ENCODE results near the gene RAPH1. TPM values are rescaled to one million over a fixed set of nuclear protein-coding genes. Genes with fewer than 3 reads are reported as not detected.
A peak's percentile ranks its signal among the peaks of the same experiment; 100 is the strongest.

Gene RAPH1
- total and polyA plus RNA-seq, 5 donors: 4.2 to 32.2 (median 21.4) TPM

DNA sequence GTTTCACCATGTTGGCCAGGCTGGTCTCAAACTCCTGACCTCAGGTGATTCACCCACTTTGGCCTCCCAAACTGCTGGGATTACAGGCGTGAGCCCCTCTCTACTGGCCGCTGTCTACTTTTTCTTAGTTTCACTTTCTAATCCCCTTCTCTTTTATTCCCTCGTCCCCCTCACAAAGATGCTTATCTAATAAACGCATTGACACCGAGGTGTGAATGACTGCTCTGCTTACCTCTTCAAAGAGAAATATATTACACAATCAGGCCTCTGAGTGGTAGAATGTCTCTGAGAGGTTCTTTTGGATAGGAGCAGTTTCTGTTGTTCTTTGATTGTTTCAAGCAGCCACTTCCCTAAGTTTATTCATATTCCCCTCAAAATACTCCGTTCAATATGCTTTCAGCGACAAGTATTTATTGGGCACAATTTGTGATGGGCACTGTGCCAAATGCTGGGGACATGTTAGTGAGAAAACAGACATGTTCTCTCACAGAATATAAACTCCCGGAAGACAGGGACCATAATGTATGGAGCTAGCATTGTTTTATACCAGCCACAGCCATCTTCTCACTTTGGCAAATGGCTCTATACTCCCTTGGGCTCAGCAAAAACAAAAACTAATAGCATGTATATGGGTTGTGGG is 34.7 kb upstream of the RAPH1 start:
- ATAC-seq (no peak), DNase-seq (no peak)
- Histone ChIP-seq H3K9me3 (ENCODE audit: control insufficient read depth, low read length) (no peaks in the 10 kb centered on the region), H3K27ac (ENCODE audit: low read length) (no peak overlapping the region), H3K4me3 (ENCODE audit: low read length) (no peak overlapping the region), H3K4me1 (ENCODE audit: control insufficient read depth, insufficient read depth, low read length) (no peaks in the 10 kb centered on the region), H3K27me3 (ENCODE audit: control insufficient read depth, insufficient read depth) (no peaks in the 10 kb centered on the region)
- intact Hi-C loops (cut with DNase I): no loop called here
- 77% methylated on average over 8 of the region's 8 CpGs for WGBS

DNA sequence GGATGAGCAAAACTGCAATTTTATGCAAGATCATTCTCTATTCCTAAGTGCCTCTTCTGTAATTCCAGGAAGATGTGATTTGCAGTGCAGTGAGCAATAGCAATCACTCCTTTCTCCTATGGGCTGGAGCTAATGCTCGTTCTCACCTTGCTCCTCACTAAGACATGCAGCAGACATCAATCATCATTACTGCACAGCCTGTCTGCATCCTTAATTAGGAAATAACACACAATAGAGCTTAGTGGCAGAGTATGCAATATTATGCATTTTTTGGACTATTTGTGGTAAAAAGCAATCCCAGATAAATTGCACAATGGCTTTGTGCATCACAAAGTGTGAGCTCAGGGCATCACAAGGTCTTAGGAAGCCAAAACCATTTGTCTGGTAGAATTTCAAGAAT is 32.6 kb upstream of the RAPH1 start:
- Histone ChIP-seq H3K9me3 (ENCODE audit: control insufficient read depth, low read length) (no peaks in the 10 kb centered on the region), H3K4me1 (ENCODE audit: control insufficient read depth, insufficient read depth, low read length) (no peaks in the 10 kb centered on the region), H3K27me3 (ENCODE audit: control insufficient read depth, insufficient read depth) (no peaks in the 10 kb centered on the region), H3K27ac (ENCODE audit: low read length) (no peak overlapping the region), H3K4me3 (ENCODE audit: low read length) (no peak overlapping the region)
- intact Hi-C loops (cut with DNase I): no loop called here
- WGBS: 88% methylated on average over 1 of the region's 1 CpG
- no peak for DNase-seq
- no peak for ATAC-seq

DNA sequence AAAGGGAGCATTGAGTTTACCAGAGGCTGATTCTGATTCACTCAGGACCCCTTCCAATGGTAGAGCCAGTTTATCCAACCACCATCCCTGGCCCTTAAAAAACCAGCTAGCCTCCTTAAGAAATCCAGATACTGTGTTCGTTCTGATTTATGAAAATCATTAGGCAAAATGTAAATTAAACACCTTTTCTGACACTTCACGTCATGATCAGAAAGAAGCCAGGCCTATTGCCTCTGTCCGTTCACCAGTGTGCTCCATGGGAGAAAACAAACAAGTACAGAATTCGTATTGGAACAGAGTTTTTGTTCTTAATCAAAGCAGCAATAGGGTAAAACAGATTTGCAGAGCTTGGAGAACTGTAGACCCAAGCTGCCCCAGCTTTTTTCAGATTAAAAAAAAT is 31.1 kb upstream of the RAPH1 start:
- peaks cover 2% of the 10 kb centered on the region for H3K4me1 ChIP-seq (ENCODE audit: control insufficient read depth, insufficient read depth, low read length)
- ATAC-seq (no peak), DNase-seq (no peak)
- 93% methylated on average over 4 of the region's 4 CpGs for WGBS
- no peaks in the 10 kb centered on the region for H3K9me3 ChIP-seq (ENCODE audit: control insufficient read depth, low read length)
- no peak overlapping the region for H3K4me3 ChIP-seq (ENCODE audit: low read length)
- no peaks in the 10 kb centered on the region for H3K27me3 ChIP-seq (ENCODE audit: control insufficient read depth, insufficient read depth)
- no peak overlapping the region for H3K27ac ChIP-seq (ENCODE audit: low read length)
- intact Hi-C loops (cut with DNase I): no loop called here

DNA sequence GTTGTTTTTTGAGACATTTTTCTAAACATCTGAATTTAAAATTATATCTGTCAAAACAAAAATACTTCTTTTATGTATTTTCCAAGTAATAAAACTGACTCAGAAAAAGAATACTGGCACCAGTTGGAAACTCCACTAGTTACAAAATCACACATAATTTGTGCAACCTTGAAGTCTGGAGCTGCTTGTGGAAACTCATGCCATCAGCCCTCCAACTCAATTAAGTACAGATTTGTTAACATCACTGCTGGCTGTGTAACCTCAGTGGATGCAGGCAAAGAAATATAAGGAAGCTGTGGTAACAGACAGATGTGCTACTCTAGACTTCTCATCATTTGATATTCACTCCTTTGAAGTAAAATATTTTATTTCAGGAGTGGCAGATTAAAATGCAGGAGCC is 30.0 kb upstream of the RAPH1 start:
- H3K27me3 ChIP-seq (ENCODE audit: control insufficient read depth, insufficient read depth): no peaks in the 10 kb centered on the region
- no peaks in the 10 kb centered on the region for H3K9me3 ChIP-seq (ENCODE audit: control insufficient read depth, low read length)
- no peak for ATAC-seq
- H3K4me3 ChIP-seq (ENCODE audit: low read length): no peak overlapping the region
- DNase-seq: no peak
- no peak overlapping the region for H3K27ac ChIP-seq (ENCODE audit: low read length)
- H3K4me1 ChIP-seq (ENCODE audit: control insufficient read depth, insufficient read depth, low read length): peaks cover 2% of the 10 kb centered on the region
- intact Hi-C loops (cut with DNase I): no loop called here

DNA sequence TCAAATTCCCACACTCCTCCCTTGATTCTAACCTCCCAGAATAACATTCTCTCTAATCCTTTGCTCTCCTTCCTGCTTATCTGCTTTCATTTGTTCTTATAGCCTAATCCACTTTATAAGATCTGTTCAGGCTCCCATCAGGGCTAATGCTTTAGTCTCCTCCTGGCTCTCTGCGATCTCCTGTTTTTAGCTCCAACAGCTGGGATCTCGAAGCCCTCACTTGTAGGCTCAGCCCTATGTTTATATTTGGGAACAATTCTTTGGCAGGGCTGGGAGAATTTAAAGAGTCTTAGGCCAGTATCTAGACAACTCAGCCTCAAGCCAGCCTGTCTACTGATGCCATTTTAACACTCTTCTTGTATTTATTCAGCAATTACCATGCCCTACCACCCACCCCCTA is 27.2 kb upstream of the RAPH1 start:
- no peaks in the 10 kb centered on the region for H3K9me3 ChIP-seq (ENCODE audit: control insufficient read depth, low read length)
- H3K4me3 ChIP-seq (ENCODE audit: low read length): no peak overlapping the region
- DNase-seq (no peak), ATAC-seq (peak; percentile 42 to 84)
- H3K27me3 ChIP-seq (ENCODE audit: control insufficient read depth, insufficient read depth): no peaks in the 10 kb centered on the region
- intact Hi-C loops (cut with DNase I): no loop called here
- peak overlapping the region; percentile 9 for H3K27ac ChIP-seq (ENCODE audit: low read length)
- peaks cover 2% of the 10 kb centered on the region for H3K4me1 ChIP-seq (ENCODE audit: control insufficient read depth, insufficient read depth, low read length)
- WGBS: 34% methylated on average over 2 of the region's 2 CpGs

DNA sequence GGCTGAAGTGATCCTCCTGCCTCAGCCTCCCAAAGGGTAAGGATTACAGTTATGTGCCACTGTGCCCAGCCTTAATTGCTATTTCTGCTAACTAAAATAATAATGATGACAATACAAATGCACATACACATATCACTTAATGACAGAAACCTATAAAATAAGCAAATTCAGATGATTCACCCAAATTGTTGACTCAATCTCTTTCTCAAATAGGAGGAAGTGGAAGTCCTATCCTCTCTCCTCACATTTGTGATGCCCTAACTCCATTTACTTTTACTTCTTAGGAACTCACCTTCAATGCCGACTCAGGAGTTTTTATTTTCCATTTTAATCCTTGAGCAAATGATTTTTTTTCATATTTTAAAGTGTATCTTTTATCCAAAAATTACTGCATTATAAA is 24.5 kb upstream of the RAPH1 start:
- Histone ChIP-seq H3K9me3 (ENCODE audit: control insufficient read depth, low read length) (no peaks in the 10 kb centered on the region), H3K4me3 (ENCODE audit: low read length) (no peak overlapping the region), H3K4me1 (ENCODE audit: control insufficient read depth, insufficient read depth, low read length) (peaks cover 2% of the 10 kb centered on the region), H3K27ac (ENCODE audit: low read length) (no peak overlapping the region), H3K27me3 (ENCODE audit: control insufficient read depth, insufficient read depth) (no peaks in the 10 kb centered on the region)
- DNase-seq (no peak), ATAC-seq (no peak)
- 36% methylated on average over 1 of the region's 1 CpG for WGBS
- intact Hi-C loops (cut with DNase I): no loop called here

DNA sequence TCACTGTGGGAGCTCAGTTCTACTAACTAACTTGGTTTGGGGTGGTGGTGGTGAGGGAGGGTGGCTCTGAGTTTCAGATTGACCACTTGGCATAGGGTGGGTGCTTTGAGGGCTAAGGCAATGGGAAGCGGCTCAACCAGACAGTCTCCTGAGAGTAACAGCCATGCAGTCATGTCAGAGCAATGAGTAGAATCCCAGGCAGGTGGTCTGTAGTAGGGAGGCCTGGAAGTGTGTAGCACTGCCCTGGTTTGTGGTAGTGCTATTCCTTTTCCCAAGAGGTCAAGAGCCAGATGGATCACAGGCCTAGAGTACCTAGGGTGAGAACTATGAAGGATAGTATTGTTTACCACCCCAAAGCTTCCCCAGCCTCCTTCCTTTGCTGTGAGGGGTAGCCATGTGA is 18.7 kb upstream of the RAPH1 start:
- H3K27ac ChIP-seq (ENCODE audit: low read length): no peak overlapping the region
- intact Hi-C loops (cut with DNase I): no loop called here
- no peaks in the 10 kb centered on the region for H3K27me3 ChIP-seq (ENCODE audit: control insufficient read depth, insufficient read depth)
- no peaks in the 10 kb centered on the region for H3K4me1 ChIP-seq (ENCODE audit: control insufficient read depth, insufficient read depth, low read length)
- no peak overlapping the region for H3K4me3 ChIP-seq (ENCODE audit: low read length)
- ATAC-seq (no peak), DNase-seq (no peak)
- H3K9me3 ChIP-seq (ENCODE audit: control insufficient read depth, low read length): no peaks in the 10 kb centered on the region
- 98% methylated on average over 1 of the region's 1 CpG for WGBS

DNA sequence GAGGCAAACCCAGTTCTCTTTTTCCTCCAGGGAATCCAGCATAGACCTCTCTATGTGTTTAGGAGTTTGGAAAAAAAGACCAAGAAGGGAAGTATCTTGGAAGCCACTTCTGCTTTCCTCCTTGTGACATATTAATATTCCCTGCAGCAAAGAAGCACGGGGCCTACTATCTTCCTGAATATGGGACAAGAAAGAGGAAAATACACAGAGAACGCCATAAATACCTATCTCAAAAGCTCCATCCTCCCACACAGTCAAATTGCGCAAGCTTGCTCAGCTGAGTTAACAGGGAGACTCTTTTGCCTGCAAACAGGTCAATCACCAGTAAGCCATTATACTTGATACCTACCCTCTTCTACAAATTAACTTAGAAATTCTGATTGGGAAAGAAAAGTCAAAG is 16.7 kb upstream of the RAPH1 start:
- no peak overlapping the region for H3K4me3 ChIP-seq (ENCODE audit: low read length)
- 59% methylated on average over 3 of the region's 3 CpGs for WGBS
- H3K27ac ChIP-seq (ENCODE audit: low read length): no peak overlapping the region
- no peaks in the 10 kb centered on the region for H3K4me1 ChIP-seq (ENCODE audit: control insufficient read depth, insufficient read depth, low read length)
- H3K9me3 ChIP-seq (ENCODE audit: control insufficient read depth, low read length): no peaks in the 10 kb centered on the region
- no peak for ATAC-seq
- no peaks in the 10 kb centered on the region for H3K27me3 ChIP-seq (ENCODE audit: control insufficient read depth, insufficient read depth)
- peak in 1 of 3 donors; percentile 20 for DNase-seq
- intact Hi-C loops (cut with DNase I): no loop called here

DNA sequence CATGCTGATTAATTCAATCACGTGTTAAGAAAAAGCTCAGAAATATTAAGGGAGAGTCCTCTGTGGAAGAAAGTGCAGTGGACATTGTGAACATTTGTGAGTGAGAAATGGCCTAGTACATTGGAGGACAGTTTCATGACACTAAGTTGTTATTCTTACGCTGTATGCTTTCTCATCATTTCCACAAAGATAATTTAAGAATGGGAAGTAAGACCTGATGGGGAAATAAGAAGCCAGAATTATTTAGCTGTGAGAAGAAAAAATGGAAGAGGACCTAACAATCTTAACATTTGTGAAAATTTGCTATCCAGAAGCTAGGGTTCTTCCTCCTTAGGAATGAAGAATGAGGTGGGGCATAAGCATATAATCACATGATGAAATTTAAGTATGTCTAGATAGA is 15.2 kb upstream of the RAPH1 start:
- H3K9me3 ChIP-seq (ENCODE audit: control insufficient read depth, low read length): no peaks in the 10 kb centered on the region
- no peak overlapping the region for H3K27ac ChIP-seq (ENCODE audit: low read length)
- 93% methylated on average over 2 of the region's 2 CpGs for WGBS
- H3K4me3 ChIP-seq (ENCODE audit: low read length): no peak overlapping the region
- intact Hi-C loops (cut with DNase I): no loop called here
- no peaks in the 10 kb centered on the region for H3K27me3 ChIP-seq (ENCODE audit: control insufficient read depth, insufficient read depth)
- H3K4me1 ChIP-seq (ENCODE audit: control insufficient read depth, insufficient read depth, low read length): no peaks in the 10 kb centered on the region
- no peak for ATAC-seq
- no peak for DNase-seq

- no peak overlapping the region for H3K27ac ChIP-seq (ENCODE audit: low read length)
- no peak for DNase-seq
Observed at GRCh38 chr2:203549406-203549805, 14.3 kb upstream of the RAPH1 start.

GRCh38 chr2:203548887-203549286 is 13.8 kb upstream of the RAPH1 start:
- no peak overlapping the region for H3K4me3 ChIP-seq (ENCODE audit: low read length)
- intact Hi-C loops (cut with DNase I): no loop called here
- H3K9me3 ChIP-seq (ENCODE audit: control insufficient read depth, low read length): no peaks in the 10 kb centered on the region
- ATAC-seq (no peak), DNase-seq (no peak)
- H3K27ac ChIP-seq (ENCODE audit: low read length): no peak overlapping the region
- no peaks in the 10 kb centered on the region for H3K4me1 ChIP-seq (ENCODE audit: control insufficient read depth, insufficient read depth, low read length)
- H3K27me3 ChIP-seq (ENCODE audit: control insufficient read depth, insufficient read depth): no peaks in the 10 kb centered on the region

More at GRCh38 chr2:203549406-203549805, 14.3 kb upstream of the RAPH1 start:
- no peaks in the 10 kb centered on the region for H3K4me1 ChIP-seq (ENCODE audit: control insufficient read depth, insufficient read depth, low read length)
- H3K4me3 ChIP-seq (ENCODE audit: low read length): no peak overlapping the region
- H3K9me3 ChIP-seq (ENCODE audit: control insufficient read depth, low read length): no peaks in the 10 kb centered on the region
- intact Hi-C loops (cut with DNase I): no loop called here
- no peaks in the 10 kb centered on the region for H3K27me3 ChIP-seq (ENCODE audit: control insufficient read depth, insufficient read depth)
- no peak for ATAC-seq

- 56% methylated on average over 1 of the region's 1 CpG for WGBS
- H3K27ac ChIP-seq (ENCODE audit: low read length): no peak overlapping the region
- ATAC-seq (no peak), DNase-seq (no peak)
- H3K4me3 ChIP-seq (ENCODE audit: low read length): no peak overlapping the region
- intact Hi-C loops (cut with DNase I): no loop called here
- H3K9me3 ChIP-seq (ENCODE audit: control insufficient read depth, low read length): no peaks in the 10 kb centered on the region
- H3K27me3 ChIP-seq (ENCODE audit: control insufficient read depth, insufficient read depth): no peaks in the 10 kb centered on the region
- H3K4me1 ChIP-seq (ENCODE audit: control insufficient read depth, insufficient read depth, low read length): no peaks in the 10 kb centered on the region
Observed at GRCh38 chr2:203547356-203547755, 12.3 kb upstream of the RAPH1 start.
